Measurements from ENCODE around the gene TGFB2. TPM values are rescaled to one million over a fixed set of nuclear protein-coding genes. Genes with fewer than 3 reads are reported as not detected.

The TGFB2 gene
- total and polyA plus RNA-seq, 2 donors (not counting 1 experiment from before 2014, with no cell fraction given), result 0.55 to 0.76 TPM

DNA sequence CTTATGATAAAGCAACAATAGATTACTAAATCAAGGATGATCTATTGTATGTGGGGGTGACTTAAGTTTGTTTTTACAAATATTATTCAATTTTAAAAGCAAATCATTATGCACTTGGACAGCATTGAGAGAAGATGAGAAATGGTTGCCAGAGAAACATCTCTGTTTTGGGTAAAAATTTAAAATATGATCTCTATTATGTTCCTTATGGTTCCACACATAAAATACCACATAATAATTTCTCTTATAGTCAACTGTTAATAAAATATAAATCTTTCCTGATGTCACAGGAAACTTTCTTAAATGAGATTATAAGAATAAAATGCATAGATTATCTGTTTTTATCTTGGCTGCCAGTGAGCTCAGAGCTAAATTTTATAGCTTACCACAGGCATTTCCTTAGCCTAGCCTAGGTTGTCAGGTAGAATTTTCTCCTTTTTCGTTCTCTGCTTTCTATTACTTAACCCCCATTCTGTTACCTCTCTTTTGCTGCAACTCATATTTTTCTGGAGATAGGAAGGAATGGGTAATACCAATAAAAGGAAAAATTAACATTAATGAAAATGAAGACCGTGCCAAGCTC, 109.7 kb downstream of the TGFB2 start:
- Mint-ChIP-seq H3K4me3 (no peak overlapping the region), H3K27ac (no peak overlapping the region), H3K9me3 (ENCODE audit: insufficient read depth) (no peaks in the 10 kb centered on the region), H3K27me3 (peaks cover 4% of the 10 kb centered on the region), H3K4me1 (peaks cover 8% of the 10 kb centered on the region)
- intact Hi-C loops (cut with micrococcal nuclease), result no loop called here
- DNase-seq (no peak), ATAC-seq (ENCODE audit: low read depth) (no peak)
- Histone ChIP-seq H3K9ac (ENCODE audit: low read length) (no peak overlapping the region), H3K4me3 (ENCODE audit: control extremely low read depth in 1 of 5, extremely low read depth in 1 of 5, insufficient read depth in 1 of 5, low read depth in 2 of 5, low read length in 4 of 5) (no peak overlapping the region), H3K27ac (ENCODE audit: low read length in 2 of 2) (no peak overlapping the region), H4K20me1 (ENCODE audit: control insufficient read depth, insufficient read depth, low read length, poor library complexity, severe bottlenecking) (no peaks in the 10 kb centered on the region), H3K79me2 (ENCODE audit: control insufficient read depth, insufficient read depth, low read length) (no peaks in the 10 kb centered on the region), H3K4me2 (replicated peaks; ENCODE audit: low read depth, low read length, poor library complexity, severe bottlenecking) (no peak overlapping the region), H2AFZ (ENCODE audit: insufficient read depth, low read depth, low read length, poor library complexity, severe bottlenecking) (no peak overlapping the region), H3K27me3 (replicated peaks in 1 of 4; ENCODE audit: control extremely low read depth in 1 of 4, control insufficient read depth in 3 of 4, insufficient read depth in 4 of 4, low read length in 3 of 4) (no peaks in the 10 kb centered on the region), H3K4me1 (ENCODE audit: control insufficient read depth in 2 of 2, insufficient read depth in 2 of 2, low read length in 2 of 2) (peaks cover 0 to 3% of the 10 kb centered on the region in 2 donors), H3K9me3 (ENCODE audit: control extremely low read depth in 1 of 3, control insufficient read depth in 2 of 3, insufficient read depth in 1 of 3, low read length in 2 of 3) (no peaks in the 10 kb centered on the region), H3K36me3 (replicated peaks in 1 of 2; ENCODE audit: control extremely low read depth in 1 of 2, control insufficient read depth in 1 of 2, extremely low read depth in 1 of 2, insufficient read depth in 2 of 2, low read length in 1 of 2) (no peaks in the 10 kb centered on the region)
- WGBS (ENCODE audit: insufficient coverage), result no CpG with 5 or more reads among the region's 2 CpGs
- TF ChIP-seq, protein P1, sequence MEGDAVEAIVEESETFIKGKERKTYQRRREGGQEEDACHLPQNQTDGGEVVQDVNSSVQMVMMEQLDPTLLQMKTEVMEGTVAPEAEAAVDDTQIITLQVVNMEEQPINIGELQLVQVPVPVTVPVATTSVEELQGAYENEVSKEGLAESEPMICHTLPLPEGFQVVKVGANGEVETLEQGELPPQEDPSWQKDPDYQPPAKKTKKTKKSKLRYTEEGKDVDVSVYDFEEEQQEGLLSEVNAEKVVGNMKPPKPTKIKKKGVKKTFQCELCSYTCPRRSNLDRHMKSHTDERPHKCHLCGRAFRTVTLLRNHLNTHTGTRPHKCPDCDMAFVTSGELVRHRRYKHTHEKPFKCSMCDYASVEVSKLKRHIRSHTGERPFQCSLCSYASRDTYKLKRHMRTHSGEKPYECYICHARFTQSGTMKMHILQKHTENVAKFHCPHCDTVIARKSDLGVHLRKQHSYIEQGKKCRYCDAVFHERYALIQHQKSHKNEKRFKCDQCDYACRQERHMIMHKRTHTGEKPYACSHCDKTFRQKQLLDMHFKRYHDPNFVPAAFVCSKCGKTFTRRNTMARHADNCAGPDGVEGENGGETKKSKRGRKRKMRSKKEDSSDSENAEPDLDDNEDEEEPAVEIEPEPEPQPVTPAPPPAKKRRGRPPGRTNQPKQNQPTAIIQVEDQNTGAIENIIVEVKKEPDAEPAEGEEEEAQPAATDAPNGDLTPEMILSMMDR (IDR thresholded peaks at IDR 0.05), result no peak
- no peak for TF ChIP-seq EZH2 (IDR thresholded peaks at IDR 0.05; ENCODE audit: borderline replicate concordance, insufficient read depth, low read depth, low read length, poor library complexity, severe bottlenecking)
- CTCF ChIA-PET, result no interaction called here
- POLR2A ChIA-PET, result no interaction called here

DNA sequence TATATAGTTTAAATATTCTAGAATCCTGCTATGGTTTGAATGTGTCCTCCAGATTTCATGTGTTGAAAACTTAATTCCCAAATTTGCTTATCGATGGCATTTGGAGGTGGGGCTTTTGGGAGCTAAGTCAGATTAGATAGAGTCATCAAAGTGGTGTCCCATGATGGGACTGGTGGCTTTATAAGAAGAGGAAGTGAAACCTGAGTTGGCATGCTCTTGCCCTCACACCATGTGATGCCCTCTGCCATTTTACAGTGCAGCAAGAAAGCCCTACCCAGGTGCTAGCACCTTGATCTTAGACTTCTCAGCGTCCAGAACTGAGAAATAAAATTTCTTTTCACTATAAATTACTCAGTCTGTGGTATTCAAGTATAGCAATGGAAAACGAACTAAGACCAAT, 111.3 kb downstream of the TGFB2 start:
- no peak overlapping the region for H3K4me3 ChIP-seq (ENCODE audit: control extremely low read depth in 1 of 5, extremely low read depth in 1 of 5, insufficient read depth in 1 of 5, low read depth in 2 of 5, low read length in 4 of 5)
- no peaks in the 10 kb centered on the region for H3K79me2 ChIP-seq (ENCODE audit: control insufficient read depth, insufficient read depth, low read length)
- no peak overlapping the region for H3K4me2 ChIP-seq (replicated peaks; ENCODE audit: low read depth, low read length, poor library complexity, severe bottlenecking)
- WGBS (ENCODE audit: insufficient coverage), result 100% methylated on average over 1 of the region's 3 CpGs
- H3K4me3 Mint-ChIP-seq, result no peak overlapping the region
- no peaks in the 10 kb centered on the region for H4K20me1 ChIP-seq (ENCODE audit: control insufficient read depth, insufficient read depth, low read length, poor library complexity, severe bottlenecking)
- DNase-seq (peak; percentile 48), ATAC-seq (ENCODE audit: low read depth) (peak; percentile 60)
- H2AFZ ChIP-seq (ENCODE audit: insufficient read depth, low read depth, low read length, poor library complexity, severe bottlenecking), result no peak overlapping the region
- H3K4me1 Mint-ChIP-seq, result peaks cover 17% of the 10 kb centered on the region
- CTCF ChIA-PET, result no interaction called here
- H3K27ac Mint-ChIP-seq, result peak overlapping the region; percentile 15
- intact Hi-C loops (cut with micrococcal nuclease), result no loop called here
- POLR2A ChIA-PET, result interaction anchor here (1.2 kb wide), 1 partner anchor 48 kb away, joined by 3 read pairs; no protein-coding TSS in a partner anchor
- no peaks in the 10 kb centered on the region for H3K27me3 ChIP-seq (replicated peaks in 1 of 4; ENCODE audit: control extremely low read depth in 1 of 4, control insufficient read depth in 3 of 4, insufficient read depth in 4 of 4, low read length in 3 of 4)
- no peaks in the 10 kb centered on the region for H3K36me3 ChIP-seq (replicated peaks in 1 of 2; ENCODE audit: control extremely low read depth in 1 of 2, control insufficient read depth in 1 of 2, extremely low read depth in 1 of 2, insufficient read depth in 2 of 2, low read length in 1 of 2)
- no peaks in the 10 kb centered on the region for H3K9me3 Mint-ChIP-seq (ENCODE audit: insufficient read depth)
- no peak overlapping the region for H3K27ac ChIP-seq (ENCODE audit: low read length in 2 of 2)
- H3K4me1 ChIP-seq (ENCODE audit: control insufficient read depth in 2 of 2, insufficient read depth in 2 of 2, low read length in 2 of 2), result peaks cover 3 to 4% of the 10 kb centered on the region in 2 donors
- peaks cover under 1% of the 10 kb centered on the region for H3K27me3 Mint-ChIP-seq
- no peaks in the 10 kb centered on the region for H3K9me3 ChIP-seq (ENCODE audit: control extremely low read depth in 1 of 3, control insufficient read depth in 2 of 3, insufficient read depth in 1 of 3, low read length in 2 of 3)
- no peak overlapping the region for H3K9ac ChIP-seq (ENCODE audit: low read length)
- TF ChIP-seq, protein P1 (IDR thresholded peaks at IDR 0.05), result no peak
- TF ChIP-seq EZH2 (IDR thresholded peaks at IDR 0.05; ENCODE audit: borderline replicate concordance, insufficient read depth, low read depth, low read length, poor library complexity, severe bottlenecking), result no peak
